ENCODE results near the gene ARIH2. TPM values are rescaled to one million over a fixed set of nuclear protein-coding genes. Genes with fewer than 3 reads are reported as not detected.

Gene ARIH2
- total and polyA plus RNA-seq, 2 of the 4 experiments (the other 2 are of a cell fraction): 62.3 to 93.7 TPM

GRCh38 chr3:48934333-48934991 lies 15.8 kb downstream of the ARIH2 start:
- TF ChIP-seq MXI1 (IDR thresholded peaks at IDR 0.05; ENCODE audit: borderline replicate concordance, low read depth, low read length) (no peak), RFX5 (IDR thresholded peaks at IDR 0.05; ENCODE audit: low read depth, low read length) (no peak), USF2 (IDR thresholded peaks at IDR 0.05; ENCODE audit: low read depth, low read length) (no peak), MAZ (IDR thresholded peaks at IDR 0.05; ENCODE audit: borderline replicate concordance, low read depth, low read length) (no peak), RCOR1 (IDR thresholded peaks at IDR 0.05; ENCODE audit: insufficient replicate concordance, low read length) (no peak), BHLHE40 (IDR thresholded peaks at IDR 0.05; ENCODE audit: low read depth, low read length) (no peak), POLR2A (IDR thresholded peaks at IDR 0.05; ENCODE audit: low read depth, low read length) (no peak), CTCF (conservative IDR thresholded peaks at IDR 0.05; ENCODE audit: low read depth, low read length) (no peak), FOS (IDR thresholded peaks at IDR 0.05; ENCODE audit: low read depth, low read length) (no peak), NFE2L2 (IDR thresholded peaks at IDR 0.05; ENCODE audit: low read depth, low read length) (no peak), RAD21 (IDR thresholded peaks at IDR 0.05; ENCODE audit: low read length) (no peak), MAFK (IDR thresholded peaks at IDR 0.05; ENCODE audit: low read depth, low read length) (no peak), SMC3 (IDR thresholded peaks at IDR 0.05; ENCODE audit: low read depth, low read length) (no peak), CHD1 (IDR thresholded peaks at IDR 0.05; ENCODE audit: low read depth, low read length) (no peak), CEBPB (IDR thresholded peaks at IDR 0.05; ENCODE audit: low read depth, low read length) (no peak), ELK1 (IDR thresholded peaks at IDR 0.05; ENCODE audit: borderline replicate concordance, low read depth, low read length) (no peak)
- Histone ChIP-seq H2BK15ac (ENCODE audit: low read depth, low read length) (no peak overlapping the region), H4K5ac (ENCODE audit: low read depth, low read length) (no peak overlapping the region), H2BK20ac (ENCODE audit: low read depth, low read length) (no peak overlapping the region), H2AK9ac (replicated peaks; ENCODE audit: low read depth, low read length, poor library complexity) (no peak overlapping the region), H4K91ac (ENCODE audit: insufficient read depth, low read depth, low read length) (no peak overlapping the region), H3K36me3 (ENCODE audit: control insufficient read depth, insufficient read depth, low read length) (peaks cover 5% of the 10 kb centered on the region), H3K4me2 (ENCODE audit: low read depth, low read length) (no peak overlapping the region), H2AK5ac (ENCODE audit: low read depth, low read length) (no peak overlapping the region), H2BK5ac (ENCODE audit: low read depth, low read length, poor library complexity, severe bottlenecking) (no peak overlapping the region), H3K14ac (replicated peaks; ENCODE audit: low read depth, low read length) (no peak overlapping the region), H2AFZ (replicated peaks; ENCODE audit: low read length, poor library complexity) (no peak overlapping the region), H3K27me3 (ENCODE audit: control insufficient read depth, insufficient read depth, low read length) (no peaks in the 10 kb centered on the region), H3K27ac (ENCODE audit: insufficient read depth, low read length) (no peak overlapping the region), H3K4ac (ENCODE audit: low read depth, low read length) (no peak overlapping the region), H3K23ac (ENCODE audit: low read depth, low read length) (0 out of 2 replicates have a peak overlapping the region, but pooled peaks have one; percentile 35), H3K9me1 (ENCODE audit: insufficient read depth, low read length) (peaks cover 4% of the 10 kb centered on the region; the same call in 1 of the 2 replicates), H3K18ac (ENCODE audit: low read depth, low read length) (no peak overlapping the region), H3K9ac (ENCODE audit: low read depth, low read length) (no peak overlapping the region), H2BK120ac (ENCODE audit: low read depth, low read length) (no peak overlapping the region), H3K4me1 (ENCODE audit: control insufficient read depth, insufficient read depth, low read length) (no peaks in the 10 kb centered on the region), H3K79me1 (ENCODE audit: low read depth in 1 of 2, low read length in 2 of 2) (peaks cover 16 to 64% of the 10 kb centered on the region in 2 experiments), H3K9me3 (ENCODE audit: control insufficient read depth, insufficient read depth, low read length) (no peaks in the 10 kb centered on the region), H3K4me3 (ENCODE audit: insufficient read depth, low read depth, low read length) (no peak overlapping the region), H4K20me1 (ENCODE audit: insufficient read depth, low read length) (peaks cover 43% of the 10 kb centered on the region; the same call in 1 of the 2 replicates), H4K8ac (ENCODE audit: low read depth in 2 of 2, low read length in 2 of 2) (no peak overlapping the region), H3K56ac (ENCODE audit: extremely low read depth, insufficient read depth, low read length) (no peak overlapping the region)
- ChIA-PET POLR2A (ENCODE audit: unreplicated experiment) (no interaction called here), CTCF (no interaction called here)
- intact Hi-C loops (cut with micrococcal nuclease): no loop called here
- dilution Hi-C loops (cut with HindIII; ENCODE audit: low sequenced_read_pairs, unreplicated experiment): no loop called here
- ATAC-seq (ENCODE audit: low read depth): no peak
- TSS peak; percentile 8 for BruUV-seq (replicated peaks)
- no peak for DNase-seq
- no CpG with 5 or more reads among the region's 5 CpGs for WGBS, 2 experiments (ENCODE audit: extremely low coverage in 2 of 2, insufficient read length in 1 of 2)
- in situ Hi-C loops (cut with MboI; ENCODE audit: low sequenced_read_pairs): no loop called here

Measured in IMR-90 (cell line).